OCI-LY7 (cell line): ENCODE results near the gene EPAS1.

Experiments used
- EZH2phosphoT487 ChIP-seq: fragments of 200-600 bp; sonication (generic); IDR thresholded peaks from 2 replicates; pipeline ENCODE4 v1.6.1; 2018; ENCODE audit warnings: low read depth, borderline replicate concordance, mild to moderate bottlenecking, mixed run types, antibody characterized with exemption, low read length, moderate library complexity, mixed read lengths
- TF ChIP-seq, protein P1 (sequence below): fragments of 200-600 bp; sonication (generic); conservative IDR thresholded peaks from 2 replicates; pipeline ENCODE4 v1.5.1; 2014; ENCODE audit warnings: mild to moderate bottlenecking, antibody characterized with exemption, low read length, moderate library complexity, mixed read lengths

DNA sequence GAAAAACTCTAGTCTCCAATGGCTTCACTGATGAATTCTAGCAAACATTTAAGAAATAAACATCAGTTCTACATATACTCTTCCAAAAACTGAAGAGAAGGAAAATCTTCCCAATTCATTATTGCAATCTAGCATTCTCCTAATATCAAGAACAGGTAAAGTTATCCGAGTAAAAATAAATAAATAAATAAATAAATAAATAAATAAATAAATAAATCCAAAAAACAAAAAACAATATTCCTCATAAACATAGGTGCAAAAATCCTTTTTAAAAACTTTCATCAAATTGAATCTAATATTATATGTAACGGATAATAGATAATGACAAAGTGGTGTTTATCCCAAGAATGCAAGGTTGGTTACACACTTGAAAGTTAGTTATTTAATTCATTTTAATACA lies 123.7 kb downstream of the EPAS1 start:
- TF ChIP-seq, protein P1, sequence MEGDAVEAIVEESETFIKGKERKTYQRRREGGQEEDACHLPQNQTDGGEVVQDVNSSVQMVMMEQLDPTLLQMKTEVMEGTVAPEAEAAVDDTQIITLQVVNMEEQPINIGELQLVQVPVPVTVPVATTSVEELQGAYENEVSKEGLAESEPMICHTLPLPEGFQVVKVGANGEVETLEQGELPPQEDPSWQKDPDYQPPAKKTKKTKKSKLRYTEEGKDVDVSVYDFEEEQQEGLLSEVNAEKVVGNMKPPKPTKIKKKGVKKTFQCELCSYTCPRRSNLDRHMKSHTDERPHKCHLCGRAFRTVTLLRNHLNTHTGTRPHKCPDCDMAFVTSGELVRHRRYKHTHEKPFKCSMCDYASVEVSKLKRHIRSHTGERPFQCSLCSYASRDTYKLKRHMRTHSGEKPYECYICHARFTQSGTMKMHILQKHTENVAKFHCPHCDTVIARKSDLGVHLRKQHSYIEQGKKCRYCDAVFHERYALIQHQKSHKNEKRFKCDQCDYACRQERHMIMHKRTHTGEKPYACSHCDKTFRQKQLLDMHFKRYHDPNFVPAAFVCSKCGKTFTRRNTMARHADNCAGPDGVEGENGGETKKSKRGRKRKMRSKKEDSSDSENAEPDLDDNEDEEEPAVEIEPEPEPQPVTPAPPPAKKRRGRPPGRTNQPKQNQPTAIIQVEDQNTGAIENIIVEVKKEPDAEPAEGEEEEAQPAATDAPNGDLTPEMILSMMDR = no peak
- TF ChIP-seq EZH2phosphoT487 = no peak
